Mesangial cell (primary cell): ENCODE results near the gene CCNB1IP1. TPM values are rescaled to one million over a fixed set of nuclear protein-coding genes. Genes with fewer than 3 reads are reported as not detected.

Experiments used
- total RNA-seq: library from RNA; depleted of rRNA; stranded (reverse); fragments of >200 nt; gene quantifications from 2 replicates; pipeline ENCODE4 v1.2.3, GENCODE V29; 2015

Gene CCNB1IP1, protein sequence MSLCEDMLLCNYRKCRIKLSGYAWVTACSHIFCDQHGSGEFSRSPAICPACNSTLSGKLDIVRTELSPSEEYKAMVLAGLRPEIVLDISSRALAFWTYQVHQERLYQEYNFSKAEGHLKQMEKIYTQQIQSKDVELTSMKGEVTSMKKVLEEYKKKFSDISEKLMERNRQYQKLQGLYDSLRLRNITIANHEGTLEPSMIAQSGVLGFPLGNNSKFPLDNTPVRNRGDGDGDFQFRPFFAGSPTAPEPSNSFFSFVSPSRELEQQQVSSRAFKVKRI
- 39.8 and 56.3 TPM in 2 replicates for total RNA-seq

DNA sequence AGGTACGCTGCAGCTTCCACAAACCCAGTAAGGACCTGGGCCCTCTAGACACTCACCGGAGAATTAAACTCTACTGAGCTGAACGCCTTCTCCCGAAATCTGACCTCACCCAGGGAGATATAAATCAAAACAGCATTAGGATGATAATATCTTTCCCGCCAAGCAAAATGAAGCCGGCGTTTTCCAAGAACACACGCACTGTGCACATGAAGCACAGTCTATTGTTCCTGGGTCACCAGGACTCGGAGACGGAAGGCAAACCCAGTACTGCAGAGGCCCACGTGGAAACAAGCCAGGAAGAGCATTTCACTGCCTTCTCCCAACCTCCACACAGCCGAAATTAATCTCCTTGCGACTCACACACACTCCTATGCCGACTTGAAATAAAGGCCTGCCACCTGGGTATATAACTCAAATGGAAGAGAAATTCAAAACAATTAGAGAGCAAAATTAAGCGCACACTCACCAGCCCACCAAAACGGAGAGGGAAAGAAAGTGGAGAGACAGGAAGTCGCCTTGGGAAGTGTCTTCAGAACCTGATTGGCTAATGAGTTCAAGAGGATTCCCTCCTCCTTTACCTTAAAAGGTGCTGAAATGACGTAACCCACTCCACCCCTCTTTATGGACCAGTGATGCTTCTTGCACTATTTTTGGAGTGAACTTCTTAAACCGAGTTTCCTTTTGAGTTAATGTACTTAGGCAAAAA lies at the start of gene CCNB1IP1:
Gene CCNB1IP1, minus strand, starts transcription at position 492 of the 706 bp plus-strand sequence. CDS start 16,756 bp downstream, outside the sequence.

DNA sequence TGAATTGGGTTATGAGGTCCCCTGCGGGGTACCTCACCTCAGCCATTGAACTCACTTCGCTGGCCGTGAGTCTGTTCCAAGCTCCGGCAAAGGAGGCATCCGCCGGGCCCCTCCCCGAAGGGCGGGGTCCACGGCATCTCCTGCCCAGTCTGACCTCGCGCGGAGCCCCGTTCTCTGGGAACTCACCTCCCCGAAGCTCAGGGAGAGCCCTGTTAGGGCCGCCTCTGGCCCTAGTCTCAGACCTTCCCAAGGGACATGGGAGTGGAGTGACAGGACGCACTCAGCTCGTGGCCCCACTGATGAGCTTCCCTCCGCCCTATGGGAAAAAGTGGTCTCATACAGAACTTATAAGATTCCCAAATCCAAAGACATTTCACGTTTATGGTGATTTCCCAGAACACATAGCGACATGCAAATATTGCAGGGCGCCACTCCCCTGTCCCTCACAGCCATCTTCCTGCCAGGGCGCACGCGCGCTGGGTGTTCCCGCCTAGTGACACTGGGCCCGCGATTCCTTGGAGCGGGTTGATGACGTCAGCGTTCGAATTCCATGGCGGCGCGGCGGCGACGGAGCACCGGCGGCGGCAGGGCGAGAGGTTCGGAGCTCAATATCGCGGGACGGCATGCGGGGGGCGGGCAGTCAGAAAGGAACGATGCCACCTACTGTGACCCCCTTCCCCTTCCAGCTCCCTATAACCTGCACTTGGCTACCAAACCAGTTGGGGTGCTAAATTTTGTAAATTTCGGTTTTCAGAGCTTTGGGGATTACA lies 10.2 kb upstream of the CCNB1IP1 start, which contains the start of gene PARP2:
Gene PARP2, plus strand, starts transcription at position 544 of the 770 bp plus-strand sequence. Its CDS starts 7 bp downstream, at position 551.

DNA sequence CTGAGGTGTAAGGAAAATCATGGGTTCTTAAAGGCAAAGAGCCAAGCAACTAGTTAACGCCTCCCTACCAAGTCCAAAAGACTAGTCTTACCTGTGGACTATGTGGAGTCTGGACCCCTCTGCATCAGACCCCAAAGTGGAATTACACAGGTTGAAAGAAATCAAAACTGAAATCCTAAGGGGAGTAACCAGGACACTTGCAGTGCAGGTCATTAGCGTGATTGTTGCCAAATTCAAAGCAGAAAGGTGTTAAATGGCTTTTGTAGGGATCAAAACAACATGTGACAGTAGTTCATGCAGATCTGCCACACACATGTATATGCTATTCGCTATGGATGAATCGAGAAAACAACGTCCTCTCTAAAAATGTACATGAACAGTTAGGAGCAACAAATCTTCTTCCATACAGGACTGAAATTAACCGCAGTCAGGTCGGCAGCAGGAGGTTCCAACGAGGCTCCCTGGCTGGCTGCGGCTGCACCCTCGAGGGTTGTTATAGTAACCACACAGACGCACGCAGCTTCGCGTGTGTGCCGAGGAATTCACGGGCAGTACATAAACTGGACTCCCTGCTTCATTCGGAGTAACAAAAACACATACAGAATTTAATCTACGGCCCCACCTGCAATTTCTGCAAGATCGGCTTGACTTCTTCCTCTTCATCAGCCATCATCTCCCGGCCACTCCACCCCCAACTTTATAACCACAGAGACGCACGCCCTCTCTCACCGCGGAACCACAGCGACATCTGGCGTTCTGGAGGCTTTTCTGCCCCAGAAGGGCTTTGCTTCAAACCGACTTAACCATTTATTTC lies 27.6 kb downstream of the CCNB1IP1 start, which contains the start of gene TTC5:
Gene TTC5, minus strand, starts transcription at position 687 of the 814 bp plus-strand sequence. Its CDS starts 14 bp downstream, at position 673.

Other genes starting within 250 kb of the CCNB1IP1 start
- not detected in 2 replicates for gene OR4K17, start 222.5 kb downstream of the CCNB1IP1 start, total RNA-seq
- gene OR4N5, start 194.5 kb downstream of the CCNB1IP1 start, total RNA-seq, result not detected in 2 replicates
- gene OR11G2, start 142.4 kb downstream of the CCNB1IP1 start, total RNA-seq, result not detected in 2 replicates
- not detected in 2 replicates for gene OR11H6, start 109.6 kb downstream of the CCNB1IP1 start, total RNA-seq
- not detected in 2 replicates for gene OR11H7, start 104.3 kb downstream of the CCNB1IP1 start, total RNA-seq
- not detected in 2 replicates for gene OR11H4, start 94.0 kb downstream of the CCNB1IP1 start, total RNA-seq
- gene TTC5, start 27.3 kb downstream of the CCNB1IP1 start, total RNA-seq, result 10.4 and 11.2 TPM in 2 replicates
- 6.2 and 19.1 TPM in 2 replicates for gene PARP2, start 10.4 kb upstream of the CCNB1IP1 start, total RNA-seq
- gene TEP1, start 80.2 kb upstream of the CCNB1IP1 start, total RNA-seq, result 10.6 and 15.5 TPM in 2 replicates
- 0.25 TPM in 1 of 2 replicates, not detected in the other for gene KLHL33, start 102.9 kb upstream of the CCNB1IP1 start, total RNA-seq
- gene OSGEP, start 121.5 kb upstream of the CCNB1IP1 start, total RNA-seq, result 33.0 and 62.1 TPM in 2 replicates
- gene APEX1, start 121.9 kb upstream of the CCNB1IP1 start, total RNA-seq, result 186 and 208 TPM in 2 replicates
- gene PIP4P1, start 128.2 kb upstream of the CCNB1IP1 start, total RNA-seq, result 18.9 and 20.2 TPM in 2 replicates
- gene PNP, start 136.1 kb upstream of the CCNB1IP1 start, total RNA-seq, result 32.2 and 90.8 TPM in 2 replicates
- not detected in 2 replicates for gene RNASE10, start 172.3 kb upstream of the CCNB1IP1 start, total RNA-seq
- gene RNASE9, start 227.8 kb upstream of the CCNB1IP1 start, total RNA-seq, result not detected in 2 replicates